Measurements from ENCODE around the gene TFIP11.

TFIP11 gene

DNA sequence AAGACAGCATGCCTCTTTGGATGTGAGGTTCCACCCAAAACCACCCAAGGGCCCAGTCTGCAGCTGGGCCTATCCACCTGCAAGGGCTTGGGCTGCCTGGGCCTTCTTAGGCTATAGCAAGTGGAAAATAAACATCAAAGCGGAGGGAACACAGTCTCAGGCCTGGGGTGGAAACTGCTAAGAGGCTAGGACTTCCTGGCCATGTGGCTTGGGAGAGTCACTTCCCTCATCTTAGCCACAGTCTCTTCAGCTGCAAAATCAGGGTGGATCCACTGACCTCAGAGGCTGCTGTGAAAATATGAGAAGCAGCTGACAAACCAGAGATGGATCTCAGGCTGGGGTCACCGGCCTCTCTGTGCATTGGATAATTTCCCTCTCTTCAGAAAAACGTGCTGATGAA lies 30.6 kb upstream of the TFIP11 start:
- TF ChIP-seq, protein P1, sequence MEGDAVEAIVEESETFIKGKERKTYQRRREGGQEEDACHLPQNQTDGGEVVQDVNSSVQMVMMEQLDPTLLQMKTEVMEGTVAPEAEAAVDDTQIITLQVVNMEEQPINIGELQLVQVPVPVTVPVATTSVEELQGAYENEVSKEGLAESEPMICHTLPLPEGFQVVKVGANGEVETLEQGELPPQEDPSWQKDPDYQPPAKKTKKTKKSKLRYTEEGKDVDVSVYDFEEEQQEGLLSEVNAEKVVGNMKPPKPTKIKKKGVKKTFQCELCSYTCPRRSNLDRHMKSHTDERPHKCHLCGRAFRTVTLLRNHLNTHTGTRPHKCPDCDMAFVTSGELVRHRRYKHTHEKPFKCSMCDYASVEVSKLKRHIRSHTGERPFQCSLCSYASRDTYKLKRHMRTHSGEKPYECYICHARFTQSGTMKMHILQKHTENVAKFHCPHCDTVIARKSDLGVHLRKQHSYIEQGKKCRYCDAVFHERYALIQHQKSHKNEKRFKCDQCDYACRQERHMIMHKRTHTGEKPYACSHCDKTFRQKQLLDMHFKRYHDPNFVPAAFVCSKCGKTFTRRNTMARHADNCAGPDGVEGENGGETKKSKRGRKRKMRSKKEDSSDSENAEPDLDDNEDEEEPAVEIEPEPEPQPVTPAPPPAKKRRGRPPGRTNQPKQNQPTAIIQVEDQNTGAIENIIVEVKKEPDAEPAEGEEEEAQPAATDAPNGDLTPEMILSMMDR (IDR thresholded peaks at IDR 0.05; ENCODE audit: low read depth, low read length) = no peak
- DNase-seq (ENCODE audit: extremely low read depth, low read depth) = no peak

DNA sequence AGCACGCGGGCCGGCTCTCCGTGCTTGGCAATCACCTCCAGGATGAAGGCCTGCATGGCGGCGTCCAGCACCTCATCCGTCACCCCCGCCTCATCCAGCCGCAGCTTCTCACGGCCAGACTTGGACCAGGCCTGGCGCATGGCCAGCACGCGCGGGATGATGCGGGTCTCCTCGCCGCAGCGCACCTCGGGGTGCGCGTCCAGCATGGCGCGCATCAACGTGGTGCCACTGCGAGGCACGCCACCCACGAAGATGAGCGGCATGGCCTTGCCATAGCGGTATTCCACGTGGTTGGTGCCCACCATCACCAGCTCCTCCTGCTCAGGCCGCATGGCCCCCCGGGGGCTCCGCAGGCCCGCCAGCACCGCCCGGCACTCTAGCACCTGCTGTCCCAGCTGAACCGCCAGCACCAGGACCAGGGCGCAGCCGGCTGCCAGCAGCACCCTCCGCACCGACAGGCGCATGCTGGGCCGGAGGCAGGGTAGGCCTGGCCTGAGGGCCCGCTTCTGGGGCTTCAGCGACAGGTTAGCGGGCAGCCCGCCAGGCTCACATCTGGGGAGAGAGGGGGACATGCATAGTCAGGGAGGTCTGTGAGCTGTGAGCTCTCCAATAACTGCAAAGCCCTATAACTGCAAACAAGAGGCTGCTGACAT lies 29.0 kb upstream of the TFIP11 start:
- TF ChIP-seq, protein P1 (IDR thresholded peaks at IDR 0.05; ENCODE audit: low read depth, low read length) = no peak

DNA sequence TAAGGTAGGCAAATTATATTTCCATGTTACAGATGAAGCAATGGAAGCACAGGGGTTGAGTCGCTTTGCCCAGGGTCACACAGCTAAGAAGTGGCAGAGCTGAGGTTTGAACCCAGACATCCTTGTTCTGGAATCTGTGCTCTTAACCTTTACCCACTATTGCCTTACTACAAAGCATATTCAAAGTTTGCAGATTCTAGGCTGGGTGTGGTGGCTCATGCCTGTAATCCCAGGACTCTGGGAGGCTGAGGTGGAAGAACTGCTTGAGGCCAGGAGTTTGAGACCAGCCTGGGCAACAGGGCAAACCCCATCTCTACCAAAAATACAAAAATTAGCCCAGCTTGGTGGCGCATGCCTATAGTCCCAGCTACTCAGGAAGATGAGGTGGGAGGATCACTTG lies 27.8 kb upstream of the TFIP11 start:
- TF ChIP-seq, protein P1 (IDR thresholded peaks at IDR 0.05; ENCODE audit: low read depth, low read length) = no peak
- no peak for DNase-seq (ENCODE audit: extremely low read depth, low read depth)

More for the DNA sequence above, 29.0 kb upstream of the TFIP11 start:
- no peak for DNase-seq (ENCODE audit: extremely low read depth, low read depth)

DNA sequence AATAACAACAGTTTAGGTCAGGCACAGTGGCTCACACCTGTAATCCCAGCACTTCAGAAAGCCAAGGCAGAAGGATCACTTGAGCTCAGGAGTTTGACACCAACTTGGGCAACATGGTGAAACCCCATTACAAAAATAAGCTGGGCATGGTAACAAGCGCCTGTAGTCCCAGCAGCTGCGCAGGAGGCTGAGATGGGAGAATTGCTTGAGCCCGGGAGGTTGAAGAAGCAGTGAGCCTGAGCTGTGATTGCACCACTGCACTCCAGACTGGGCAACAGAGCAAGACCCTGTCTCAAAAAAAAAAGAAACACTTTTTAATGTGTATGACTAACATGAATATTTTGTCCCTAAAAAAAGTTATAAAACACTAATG lies 24.5 kb upstream of the TFIP11 start:
- TF ChIP-seq, protein P1 (IDR thresholded peaks at IDR 0.05; ENCODE audit: low read depth, low read length) = no peak
- DNase-seq (ENCODE audit: extremely low read depth, low read depth) = no peak

DNA sequence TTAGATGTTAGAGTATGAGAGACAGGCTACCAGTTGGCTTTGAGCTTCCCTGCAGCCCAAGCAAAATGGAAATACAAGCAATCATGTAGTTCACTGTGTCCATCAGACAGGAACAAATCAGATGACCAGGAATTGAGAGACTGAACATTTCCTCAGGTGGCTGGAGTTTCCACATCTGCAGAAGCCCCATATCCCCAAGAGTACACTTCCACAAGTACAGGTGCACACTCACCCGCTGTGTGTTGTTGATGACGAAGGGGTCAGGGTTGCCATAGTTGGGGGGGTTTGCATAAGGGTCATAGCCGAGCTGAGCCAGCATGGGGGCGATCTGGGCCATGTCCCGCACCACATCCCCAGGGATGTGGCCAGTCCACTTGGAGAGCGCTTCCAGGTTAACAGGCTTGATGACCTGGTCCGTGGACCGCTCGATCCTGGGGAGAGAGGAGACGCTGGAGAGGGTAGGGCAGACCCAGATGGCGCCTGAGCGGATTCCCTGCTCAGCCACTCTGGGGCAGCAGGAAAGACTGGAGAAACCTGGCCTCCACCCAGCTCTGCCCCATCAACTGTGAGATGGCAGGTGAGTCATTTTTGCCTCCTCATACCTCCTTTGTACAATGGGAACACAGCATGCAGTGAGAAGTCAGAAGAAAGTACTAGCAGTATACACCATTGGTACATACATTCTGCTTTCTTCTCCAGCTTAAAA lies 23.9 kb upstream of the TFIP11 start:
- TF ChIP-seq, protein P1 (IDR thresholded peaks at IDR 0.05; ENCODE audit: low read depth, low read length) = no peak
- no peak for DNase-seq (ENCODE audit: extremely low read depth, low read depth)

DNA sequence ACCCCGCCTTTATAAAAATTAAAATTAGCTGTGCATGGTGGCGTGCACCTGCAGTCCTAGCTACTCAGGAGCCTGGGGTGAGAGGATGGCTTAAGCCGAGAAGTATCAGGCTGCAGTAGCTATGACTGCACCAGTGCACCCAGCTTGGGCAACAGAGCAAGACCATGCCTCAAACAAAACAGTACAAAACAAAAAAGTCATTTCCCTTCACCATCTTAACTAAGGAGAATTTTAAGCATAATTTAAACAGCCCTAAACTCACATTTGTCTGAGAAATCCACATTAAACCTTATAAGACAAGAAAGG lies 23.3 kb upstream of the TFIP11 start:
- no peak for DNase-seq (ENCODE audit: extremely low read depth, low read depth)
- TF ChIP-seq, protein P1 (IDR thresholded peaks at IDR 0.05; ENCODE audit: low read depth, low read length) = no peak

DNA sequence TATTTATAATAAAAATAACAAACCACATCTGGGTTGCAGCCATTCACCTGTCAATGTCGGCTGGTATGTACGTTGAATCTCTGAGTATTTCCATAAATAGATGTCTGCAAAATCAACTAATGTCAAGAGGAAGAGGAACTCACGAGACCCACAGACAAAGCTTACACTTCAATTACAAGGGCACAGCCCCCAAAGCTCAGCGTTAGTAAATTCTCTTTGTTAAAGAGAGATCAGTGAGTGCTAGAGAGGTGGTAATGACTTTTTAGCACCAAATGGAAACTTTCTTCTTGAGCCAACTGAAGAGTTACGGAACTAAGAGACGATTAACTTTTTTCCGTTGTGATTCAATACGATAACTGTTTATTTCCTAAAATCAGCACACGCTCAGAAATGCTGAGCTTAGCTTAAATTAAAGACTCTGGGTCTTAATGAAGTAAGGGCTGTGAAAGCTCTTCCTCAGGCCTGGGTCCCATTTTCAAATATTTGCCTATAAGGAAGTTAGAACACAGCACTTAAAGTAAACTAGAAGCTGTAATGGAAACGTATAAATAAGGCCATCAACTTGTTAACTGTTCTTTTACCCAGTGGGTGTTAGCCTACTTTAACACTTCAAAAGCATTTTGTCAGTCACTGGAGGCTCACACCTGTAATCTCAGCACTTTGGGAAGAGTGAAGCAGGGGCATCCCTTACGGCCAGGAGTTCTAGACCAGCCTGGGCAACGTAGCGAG lies 22.8 kb upstream of the TFIP11 start:
- TF ChIP-seq, protein P1 (IDR thresholded peaks at IDR 0.05; ENCODE audit: low read depth, low read length) = no peak
- no peak for DNase-seq (ENCODE audit: extremely low read depth, low read depth)

All from AG09319 (cell line).